Right atrium auricular region (tissue), 2 donors: Measurements from ENCODE around the gene CLIC5. TPM values are rescaled to one million over a fixed set of nuclear protein-coding genes. Genes with fewer than 3 reads are reported as not detected.

ENCODE experiments used
- DNase-seq: peaks from one replicate; pipeline ENCODE4 v3.0.0-alpha.2; 2019; ENCODE audit warnings: low spot score
- H3K27ac ChIP-seq, 2 donors: fragments of 200-600 bp; sonication (generic); 1 replicate in 1 of 2; 2 replicates in 1 of 2; pipeline ENCODE4 v1.5.1; 2016 to 2019
- H3K27me3 ChIP-seq, 2 donors: fragments of 200-600 bp; sonication (generic); one replicate each; pipeline versions ENCODE4 v1.5.1 to v1.6.0; 2017 to 2019
- H3K36me3 ChIP-seq: fragments of 200-600 bp; sonication (generic); one replicate; pipeline ENCODE4 v1.5.1; 2016
- H3K4me1 ChIP-seq, 2 donors: fragments of 200-600 bp; sonication (generic); one replicate each; pipeline versions ENCODE4 v1.5.1 to v1.6.0; 2017 to 2019
- H3K4me3 ChIP-seq, 2 donors: fragments of 200-600 bp; sonication (generic); 1 replicate in 1 of 2; 2 replicates in 1 of 2; pipeline ENCODE4 v1.5.1; 2017 to 2019; ENCODE audit warnings: mild to moderate bottlenecking in 1 of 2, moderate library complexity in 1 of 2
- H3K9me3 ChIP-seq, 2 donors: fragments of 200-600 bp; sonication (generic); one replicate each; pipeline ENCODE4 v1.5.1; 2019
- CTCF ChIP-seq, 2 donors: fragments of 200-600 bp; sonication (generic); IDR thresholded peaks; one replicate each; pipeline ENCODE4 v1.5.1; 2019; ENCODE audit warnings: antibody characterized with exemption in 2 of 2
- total RNA-seq, 2 donors: library from RNA; depleted of rRNA; stranded (reverse); fragments of >200 nt; gene quantifications; one replicate each; pipeline ENCODE4 v1.1.0, GENCODE V29; 2016

Gene CLIC5
- total RNA-seq = 100 to 1,000 TPM in 1 of 2 donors, 10 to 100 TPM in 1; 99.8 to 114 TPM

GRCh38 chr6:46015119-46015968, at the start of gene CLIC5:
TSS of gene CLIC5 (minus strand) at chr6:46015860. CDS start at chr6:46015542, 318 bp downstream.
- H3K27me3 ChIP-seq = no peaks in the 10 kb centered on the region
- peak within 1 kb of the TSS; percentile 91 to 94 for H3K27ac ChIP-seq
- no peaks in the 10 kb centered on the region for H3K36me3 ChIP-seq
- DNase-seq = no peak
- H3K4me1 ChIP-seq = peaks cover 0 to 36% of the 10 kb centered on the region in 2 donors
- TF ChIP-seq CTCF (IDR thresholded peaks at IDR 0.05) = peak in 1 of 2 donors; percentile 10
- H3K9me3 ChIP-seq = no peaks in the 10 kb centered on the region
- peak within 1 kb of the TSS; percentile 64 to 70 for H3K4me3 ChIP-seq

DNA sequence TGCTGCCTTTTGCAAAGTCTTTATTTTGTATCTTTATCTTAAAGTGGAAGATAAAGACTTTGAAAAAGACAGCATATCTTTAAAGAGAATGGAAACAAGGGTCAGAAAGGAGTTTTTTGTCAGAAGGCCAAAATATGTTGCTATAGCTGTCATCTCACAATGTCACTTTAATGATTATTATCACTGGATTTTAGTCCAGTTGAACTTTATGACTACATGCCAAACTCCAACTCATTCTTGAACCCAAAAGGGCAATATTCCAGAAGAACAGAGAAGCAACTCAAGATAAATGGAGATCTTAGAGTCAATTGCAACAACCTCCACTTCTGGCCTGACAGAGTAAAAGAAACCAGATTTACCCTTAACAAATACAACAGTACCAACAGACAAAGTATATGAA, 47.3 kb upstream of the CLIC5 start:
- no peaks in the 10 kb centered on the region for H3K27me3 ChIP-seq
- H3K27ac ChIP-seq = no peak overlapping the region
- no peaks in the 10 kb centered on the region for H3K4me1 ChIP-seq
- no peak for TF ChIP-seq CTCF (IDR thresholded peaks at IDR 0.05)
- H3K9me3 ChIP-seq = peaks cover 0 to 4% of the 10 kb centered on the region in 2 donors
- no peak for DNase-seq
- H3K4me3 ChIP-seq = no peak overlapping the region
- no peaks in the 10 kb centered on the region for H3K36me3 ChIP-seq

GRCh38 chr6:46062312-46062711, 46.7 kb upstream of the CLIC5 start:
- Histone ChIP-seq H3K27me3 (no peaks in the 10 kb centered on the region), H3K4me1 (no peaks in the 10 kb centered on the region), H3K36me3 (no peaks in the 10 kb centered on the region), H3K9me3 (peaks cover 0 to 4% of the 10 kb centered on the region in 2 donors), H3K4me3 (no peak overlapping the region), H3K27ac (no peak overlapping the region)
- no peak for TF ChIP-seq CTCF (IDR thresholded peaks at IDR 0.05)
- no peak for DNase-seq

GRCh38 chr6:46061497-46061896, 45.8 kb upstream of the CLIC5 start:
- Histone ChIP-seq H3K27me3 (no peaks in the 10 kb centered on the region), H3K9me3 (peaks cover 0 to 4% of the 10 kb centered on the region in 2 donors), H3K4me1 (no peaks in the 10 kb centered on the region), H3K36me3 (no peaks in the 10 kb centered on the region), H3K4me3 (no peak overlapping the region), H3K27ac (no peak overlapping the region)
- no peak for TF ChIP-seq CTCF (IDR thresholded peaks at IDR 0.05)
- no peak for DNase-seq

- no peak for DNase-seq
- peaks cover 0 to 4% of the 10 kb centered on the region in 2 donors for H3K9me3 ChIP-seq
- H3K4me1 ChIP-seq = peaks cover 0 to 4% of the 10 kb centered on the region in 2 donors
- H3K27me3 ChIP-seq = no peaks in the 10 kb centered on the region
- H3K36me3 ChIP-seq = no peaks in the 10 kb centered on the region
- no peak for TF ChIP-seq CTCF (IDR thresholded peaks at IDR 0.05)
- H3K27ac ChIP-seq = no peak overlapping the region
- no peak overlapping the region for H3K4me3 ChIP-seq
These were observed 43.9 kb upstream of the CLIC5 start for GRCh38 chr6:46059608-46060007.
